Natural killer cell (primary cell): ENCODE measurements around the gene CPAMD8. TPM values are rescaled to one million over a fixed set of nuclear protein-coding genes. Genes with fewer than 3 reads are reported as not detected.

ENCODE experiments used
- ATAC-seq, 3 donors: fragments of 150-1000 bp in 2 of 3; fragments of 200-7000 bp in 1 of 3; cut with Tn5 transposase; 1 replicate in 1 of 3; 2 replicates in 2 of 3; pipeline ENCODE4 v1.10.0; 2021; ENCODE audit warnings: mild to moderate bottlenecking in 2 of 3, moderate library complexity in 2 of 3
- DNase-seq, 2 donors: peaks; one replicate each; pipeline versions ENCODE4 v3.0.0 to v3.0.0-alpha.2; 2013 to 2021; ENCODE audit warnings: mixed read lengths in 1 of 2
- H3K27ac ChIP-seq: one replicate; pipeline ENCODE4 v1.5.1; 2013; ENCODE audit warnings: mild to moderate bottlenecking, low read length
- H3K27me3 ChIP-seq: one replicate; pipeline ENCODE4 v1.6.1; 2013; ENCODE audit warnings: low read length; ENCODE audit not compliant: control insufficient read depth, insufficient read depth
- H3K36me3 ChIP-seq: one replicate; pipeline ENCODE4 v1.6.1; 2013; ENCODE audit warnings: low read length; ENCODE audit not compliant: control insufficient read depth, insufficient read depth
- H3K4me1 ChIP-seq: one replicate; pipeline ENCODE4 v1.6.1; 2013; ENCODE audit warnings: low read length; ENCODE audit not compliant: control insufficient read depth, insufficient read depth
- H3K4me3 ChIP-seq: one replicate; pipeline ENCODE4 v1.5.1; 2013; ENCODE audit warnings: low read length
- H3K9me3 ChIP-seq: one replicate; pipeline ENCODE4 v1.6.1; 2013; ENCODE audit warnings: low read length; ENCODE audit not compliant: control insufficient read depth, insufficient read depth
- H3K27ac Mint-ChIP-seq, 2 donors: one replicate each; pipeline ENCODE4 v1.8.0; 2022; ENCODE audit warnings: mild to moderate bottlenecking in 2 of 2, mixed read lengths in 2 of 2, moderate library complexity in 1 of 2
- H3K27me3 Mint-ChIP-seq, 2 donors: one replicate each; pipeline ENCODE4 v1.8.0; 2022; ENCODE audit warnings: low read depth in 2 of 2, mixed read lengths in 2 of 2
- H3K36me3 Mint-ChIP-seq: one replicate; pipeline ENCODE4 v1.8.0; 2022; ENCODE audit warnings: mixed read lengths
- H3K4me1 Mint-ChIP-seq, 2 donors: one replicate each; pipeline ENCODE4 v1.8.0; 2022; ENCODE audit warnings: mixed read lengths in 2 of 2
- H3K4me3 Mint-ChIP-seq: one replicate; pipeline ENCODE4 v1.8.0; 2022; ENCODE audit warnings: mild to moderate bottlenecking, moderate library complexity, mixed read lengths
- H3K9me3 Mint-ChIP-seq, 2 donors: one replicate each; pipeline ENCODE4 v1.8.0; 2022; ENCODE audit warnings: mixed read lengths in 2 of 2
- CTCF ChIP-seq: fragments of 200-600 bp; IDR thresholded peaks from one replicate; pipeline ENCODE4 v1.8.0; 2022; ENCODE audit warnings: antibody characterized with exemption
- WGBS: methylation state at CpG from one replicate; pipeline ENCODE4 v1.1.7; 2013; ENCODE audit warnings: missing lambda C conversion rate; ENCODE audit not compliant: insufficient coverage; 5-methylcytosine and 5-hydroxymethylcytosine counted together
- intact Hi-C: fragments of 100-400 bp; cut with micrococcal nuclease; formaldehyde crosslinking; loops from one replicate; pipeline ENCODE4 v1.14.2; 2022
- total RNA-seq, 4 donors: library from RNA; stranded (reverse); fragments of 120-200 nt in 1 of 4; gene quantifications; one replicate each; pipeline versions ENCODE4 v1.2.3 to v1.2.4, GENCODE V29; 2013 to 2022

The CPAMD8 gene
- total RNA-seq, 3 donors from 2014 or later (not counting 1 experiment from before 2014, with no cell fraction given): 3.6 to 4.9 (median 4.7) TPM

DNA sequence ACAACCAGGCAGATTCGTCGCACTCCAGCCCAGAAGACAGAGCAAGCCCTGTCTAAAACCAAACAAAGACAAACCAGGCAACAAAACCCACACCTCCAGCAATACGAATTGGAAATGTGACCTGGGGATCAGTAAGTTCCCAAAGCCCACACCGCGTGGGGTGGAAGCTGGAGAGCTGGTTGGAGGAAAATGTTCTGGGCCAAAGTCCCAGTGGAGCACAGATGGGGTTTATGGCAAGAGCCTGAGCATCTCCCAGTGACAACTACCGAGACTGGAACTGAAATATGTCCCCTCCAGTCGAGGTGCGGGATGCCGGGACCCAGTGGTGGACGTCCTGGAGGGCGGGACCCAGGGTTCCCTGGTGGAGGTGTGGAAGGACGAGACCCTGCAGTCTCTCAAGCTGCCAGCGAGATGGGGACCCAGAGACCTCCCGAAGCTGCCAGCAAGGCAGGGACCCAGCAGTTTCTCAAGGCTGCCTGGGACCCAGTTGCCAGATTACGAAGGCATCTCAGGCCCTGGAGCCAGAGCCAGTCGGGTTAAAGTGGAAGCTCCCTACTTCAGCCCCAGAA, 22.4 kb upstream of the CPAMD8 start:
- WGBS: 95% methylated on average over 16 of the region's 16 CpGs

DNA sequence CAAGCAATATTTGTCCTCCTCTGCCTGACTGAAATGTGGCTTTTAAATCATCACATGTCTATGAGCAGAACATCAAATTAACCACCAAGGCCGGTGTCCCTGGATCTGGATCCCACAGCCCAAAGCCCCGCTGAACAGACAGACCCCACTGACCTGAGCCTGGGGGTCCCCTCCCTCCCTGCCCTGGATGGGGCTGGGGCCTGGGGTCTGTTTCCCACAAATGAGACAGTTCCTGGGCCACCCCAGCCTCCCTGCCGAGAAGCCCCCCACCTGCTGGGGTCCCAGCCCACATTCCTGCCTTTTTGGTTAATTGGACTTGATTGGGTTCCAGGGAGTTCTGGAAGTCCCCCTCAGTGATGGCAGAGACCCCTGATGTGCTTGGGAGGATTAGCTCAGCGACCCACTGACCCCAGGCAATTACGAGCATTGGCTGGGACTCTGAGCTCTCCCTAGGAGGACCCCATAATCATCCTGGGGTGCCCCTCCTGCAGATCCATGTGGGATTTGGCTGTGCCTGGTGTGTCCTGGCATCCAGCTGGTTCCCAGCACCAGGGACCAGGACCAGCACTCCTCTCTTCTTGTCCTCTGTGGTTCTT, 19.4 kb upstream of the CPAMD8 start:
- Mint-ChIP-seq H3K27me3 (peaks cover 3 to 12% of the 10 kb centered on the region in 2 donors), H3K36me3 (peaks cover 2% of the 10 kb centered on the region), H3K4me1 (no peaks in the 10 kb centered on the region), H3K9me3 (no peaks in the 10 kb centered on the region), H3K27ac (no peak overlapping the region), H3K4me3 (no peak overlapping the region)
- Histone ChIP-seq H3K27ac (no peak overlapping the region), H3K4me1 (no peaks in the 10 kb centered on the region), H3K4me3 (no peak overlapping the region), H3K27me3 (no peaks in the 10 kb centered on the region), H3K9me3 (no peaks in the 10 kb centered on the region), H3K36me3 (peaks cover 14% of the 10 kb centered on the region)
- intact Hi-C loops: no loop called here
- ATAC-seq (no peak), DNase-seq (no peak)
- 95% methylated on average over 5 of the region's 5 CpGs for WGBS
- no peak for TF ChIP-seq CTCF

More for the DNA sequence above, 22.4 kb upstream of the CPAMD8 start:
- peaks cover 0 to 2% of the 10 kb centered on the region in 2 donors for H3K27me3 Mint-ChIP-seq
- H3K4me1 Mint-ChIP-seq: no peaks in the 10 kb centered on the region
- H3K36me3 Mint-ChIP-seq: peaks cover 6% of the 10 kb centered on the region
- H3K27ac ChIP-seq: no peak overlapping the region
- H3K36me3 ChIP-seq: peaks cover 28% of the 10 kb centered on the region
- no peak overlapping the region for H3K4me3 ChIP-seq
- H3K9me3 Mint-ChIP-seq: no peaks in the 10 kb centered on the region
- intact Hi-C loops: no loop called here
- no peaks in the 10 kb centered on the region for H3K9me3 ChIP-seq
- ATAC-seq (no peak), DNase-seq (no peak)
- H3K27ac Mint-ChIP-seq: no peak overlapping the region
- no peaks in the 10 kb centered on the region for H3K27me3 ChIP-seq
- no peak for TF ChIP-seq CTCF
- H3K4me3 Mint-ChIP-seq: no peak overlapping the region
- no peaks in the 10 kb centered on the region for H3K4me1 ChIP-seq

GRCh38 chr19:17043744-17044143, 17.1 kb upstream of the CPAMD8 start:
- no peak overlapping the region for H3K4me3 Mint-ChIP-seq
- no peak for TF ChIP-seq CTCF
- no peak for ATAC-seq
- H3K27me3 Mint-ChIP-seq: peaks cover 7 to 12% of the 10 kb centered on the region in 2 donors
- Histone ChIP-seq H3K27me3 (no peaks in the 10 kb centered on the region), H3K36me3 (peaks cover 1% of the 10 kb centered on the region), H3K9me3 (no peaks in the 10 kb centered on the region), H3K4me1 (no peaks in the 10 kb centered on the region), H3K4me3 (no peak overlapping the region), H3K27ac (no peak overlapping the region)
- H3K9me3 Mint-ChIP-seq: no peaks in the 10 kb centered on the region
- DNase-seq: no peak
- no peaks in the 10 kb centered on the region for H3K36me3 Mint-ChIP-seq
- WGBS: 73% methylated on average over 7 of the region's 7 CpGs
- H3K4me1 Mint-ChIP-seq: no peaks in the 10 kb centered on the region
- H3K27ac Mint-ChIP-seq: no peak overlapping the region
- intact Hi-C loops: no loop called here

DNA sequence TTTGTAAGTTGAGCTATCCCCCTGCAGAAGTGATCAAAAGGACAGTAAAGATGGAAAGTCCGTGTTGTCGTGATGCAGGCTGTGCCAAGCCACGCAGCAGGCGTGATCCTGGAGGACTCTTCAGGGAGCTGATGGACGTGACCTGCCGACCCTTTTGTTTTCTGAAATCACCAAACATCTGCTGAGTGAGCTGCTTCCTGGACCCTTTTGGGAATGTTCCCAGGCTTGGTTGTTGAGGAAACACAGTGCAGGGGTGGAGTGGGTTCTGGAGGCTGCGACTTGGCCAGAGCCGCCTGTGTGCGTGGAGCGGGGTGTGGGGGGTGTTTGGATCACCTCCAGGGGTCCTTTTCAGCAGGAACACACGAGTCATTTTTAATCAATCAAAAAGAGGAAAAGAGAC, 15.4 kb upstream of the CPAMD8 start:
- no peaks in the 10 kb centered on the region for H3K36me3 ChIP-seq
- no peaks in the 10 kb centered on the region for H3K27me3 ChIP-seq
- H3K9me3 ChIP-seq: no peaks in the 10 kb centered on the region
- intact Hi-C loops: no loop called here
- 60% methylated on average over 7 of the region's 11 CpGs for WGBS
- H3K27ac ChIP-seq: no peak overlapping the region
- ATAC-seq: no peak
- no peak for DNase-seq
- no peak overlapping the region for H3K27ac Mint-ChIP-seq
- H3K4me3 Mint-ChIP-seq: no peak overlapping the region
- H3K4me3 ChIP-seq: no peak overlapping the region
- H3K4me1 Mint-ChIP-seq: no peaks in the 10 kb centered on the region
- peaks cover 12% of the 10 kb centered on the region in 2 donors for H3K27me3 Mint-ChIP-seq
- TF ChIP-seq CTCF: no peak
- no peaks in the 10 kb centered on the region for H3K9me3 Mint-ChIP-seq
- no peaks in the 10 kb centered on the region for H3K36me3 Mint-ChIP-seq
- H3K4me1 ChIP-seq: no peaks in the 10 kb centered on the region
